ENCODE data around the gene CCDC54. TPM values are rescaled to one million over a fixed set of nuclear protein-coding genes. Genes with fewer than 3 reads are reported as not detected.

Gene CCDC54
- total and polyA plus RNA-seq, 2 of the 8 experiments (the other 6 are each of a cell fraction or from before 2014, with no cell fraction given): not detected

- Histone ChIP-seq H2BK120ac (replicated peaks; ENCODE audit: low read depth, low read length) (no peak overlapping the region), H3K9me3 (ENCODE audit: insufficient read depth in 2 of 2, low read depth in 1 of 2, low read length in 1 of 2) (no peaks in the 10 kb centered on the region; a peak in 1 of 4 replicates), H2BK5ac (ENCODE audit: low read depth, low read length) (no peak overlapping the region), H3K4ac (replicated peaks; ENCODE audit: insufficient read length, low read depth, low read length) (no peak overlapping the region), H3K56ac (replicated peaks; ENCODE audit: insufficient read length, low read depth, low read length) (no peak overlapping the region), H4K5ac (ENCODE audit: insufficient read length, low read depth, low read length) (no peak overlapping the region), H3K18ac (ENCODE audit: extremely low read depth, low read length) (no peak overlapping the region), H2AK5ac (ENCODE audit: low read depth, low read length) (no peak overlapping the region), H3K4me2 (ENCODE audit: insufficient read depth in 1 of 2, low read depth in 2 of 2, low read length in 2 of 2) (no peak overlapping the region), H3K4me3 (ENCODE audit: extremely low read depth in 1 of 4, insufficient read depth in 2 of 4, low read depth in 3 of 4, low read length in 4 of 4) (no peak overlapping the region), H3K27me3 (replicated peaks in 1 of 4; ENCODE audit: control insufficient read depth in 3 of 4, extremely low read depth in 1 of 4, insufficient read depth in 3 of 4, low read length in 3 of 4) (no peaks in the 10 kb centered on the region), H3K27ac (ENCODE audit: low read depth, low read length) (no peak overlapping the region), H3K79me1 (ENCODE audit: low read depth, low read length) (no peaks in the 10 kb centered on the region), H3K4me1 (replicated peaks in 1 of 4; ENCODE audit: control insufficient read depth in 3 of 4, insufficient read depth in 4 of 4, low read length in 3 of 4) (peaks cover 0 to 6% (median 3%) of the 10 kb centered on the region in 4 experiments; a peak in 3 of 7 replicates), H3K23me2 (ENCODE audit: low read depth, low read length) (no peaks in the 10 kb centered on the region), H3K23ac (ENCODE audit: insufficient read length) (no peak overlapping the region), H2BK20ac (ENCODE audit: low read length) (no peak overlapping the region), H4K91ac (replicated peaks; ENCODE audit: insufficient read length, low read length) (no peak overlapping the region), H2BK12ac (ENCODE audit: low read depth, low read length) (no peak overlapping the region), H2AFZ (ENCODE audit: low read length) (no peak overlapping the region), H4K8ac (ENCODE audit: extremely low read depth, insufficient read depth, low read length) (no peak overlapping the region), H3K14ac (ENCODE audit: insufficient read length) (no peak overlapping the region), H3K9ac (replicated peaks in 1 of 4; ENCODE audit: extremely low read depth in 1 of 4, low read depth in 3 of 4, low read length in 3 of 4) (no peak overlapping the region), H4K20me1 (replicated peaks in 1 of 2; ENCODE audit: control insufficient read depth in 1 of 2, insufficient read depth in 2 of 2, low read length in 2 of 2) (no peaks in the 10 kb centered on the region), H2BK15ac (ENCODE audit: low read length) (no peak overlapping the region), H3K36me3 (ENCODE audit: control insufficient read depth in 2 of 4, insufficient read depth in 4 of 4, low read length in 3 of 4) (no peaks in the 10 kb centered on the region), H3K79me2 (ENCODE audit: control insufficient read depth in 1 of 2, insufficient read depth in 2 of 2, low read length in 2 of 2) (no peaks in the 10 kb centered on the region)
- FAIRE-seq (no peak), DNase-seq (ENCODE audit: low read depth in 1 of 2, low spot score in 2 of 2) (no peak)
- no peak for TF ChIP-seq TAF7 (optimal IDR thresholded peaks at IDR 0.05; ENCODE audit: borderline replicate concordance, low read depth, low read length)
- CTCF ChIA-PET (ENCODE audit: partially characterized antibody): interaction anchor here (0.7 to 2.1 kb wide), 7 partner anchors 7 to 51 kb away, joined by 3 to 9 read pairs (median 4); no protein-coding TSS in a partner anchor
- 87% methylated on average over 2 of the region's 2 CpGs; no CpG with 5 or more reads in 1 of the 2 experiments for WGBS, 2 experiments (ENCODE audit: extremely low coverage in 1 of 2, insufficient coverage in 1 of 2, insufficient read length in 1 of 2, insufficient replicate concordance in 2 of 2, low coverage in 1 of 2, low lambda C conversion rate in 2 of 2, missing lambda C conversion rate in 1 of 2)
- POLR2A ChIA-PET (ENCODE audit: partially characterized antibody): interaction anchor here (1.2 kb wide), 1 partner anchor 10 kb away, joined by 3 read pairs; no protein-coding TSS in a partner anchor
Measured at GRCh38 chr3:107369791-107370190, 7.4 kb upstream of the CCDC54 start.
